CMK (cell line): ENCODE results near the gene NUDT10.
"Not testable (repeated sequence)": the region's sequence is repeated elsewhere in the genome, so short reads cannot be mapped to it uniquely, and the experiment has no call there.

Experiments used
- DNase-seq: peaks from one replicate; pipeline ENCODE4 v3.0.0-alpha.2; 2010; ENCODE audit warnings: low read depth

The NUDT10 gene

DNA sequence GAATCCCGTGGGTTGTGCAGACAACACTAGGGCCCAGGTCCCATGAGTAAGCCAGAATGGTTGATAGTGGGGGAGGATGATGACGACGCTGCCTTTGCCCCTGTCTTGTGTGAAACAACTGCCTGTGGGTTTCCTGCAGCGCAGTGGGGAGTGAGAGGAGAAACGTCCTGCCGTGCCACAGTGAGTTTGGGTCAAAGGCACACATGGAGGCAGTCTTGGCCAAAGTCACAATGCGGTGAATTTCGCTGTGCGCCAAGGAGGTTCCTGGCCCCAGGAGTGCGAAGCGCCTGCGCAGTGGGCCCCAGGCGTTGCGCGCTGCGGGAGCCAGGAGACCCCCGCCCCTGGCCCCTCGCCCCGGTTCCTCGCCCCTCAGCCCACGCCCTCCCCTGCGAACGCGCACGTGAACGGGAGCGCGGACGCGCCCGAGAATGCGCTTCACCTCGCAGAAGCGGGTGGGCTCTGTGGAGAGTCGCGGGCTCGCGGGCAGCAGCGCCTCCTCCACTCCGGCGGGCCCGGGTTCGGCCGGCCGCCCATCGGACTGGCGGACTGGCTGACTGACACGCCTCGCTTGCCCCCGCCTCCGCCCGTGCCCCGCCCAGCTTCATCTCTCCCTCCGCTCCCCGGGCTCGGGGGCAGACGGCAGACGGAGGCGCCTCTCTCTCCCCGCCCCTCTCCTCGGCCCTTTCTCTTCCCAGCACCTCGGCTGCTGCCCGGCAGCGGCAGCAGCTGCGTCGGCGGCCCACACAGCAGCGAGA lies at the start of gene NUDT10:
TSS of gene NUDT10 (plus strand) at position 635 of the 755 bp plus-strand sequence. CDS start 144 bp downstream, outside the sequence.
- no peak for DNase-seq

DNA sequence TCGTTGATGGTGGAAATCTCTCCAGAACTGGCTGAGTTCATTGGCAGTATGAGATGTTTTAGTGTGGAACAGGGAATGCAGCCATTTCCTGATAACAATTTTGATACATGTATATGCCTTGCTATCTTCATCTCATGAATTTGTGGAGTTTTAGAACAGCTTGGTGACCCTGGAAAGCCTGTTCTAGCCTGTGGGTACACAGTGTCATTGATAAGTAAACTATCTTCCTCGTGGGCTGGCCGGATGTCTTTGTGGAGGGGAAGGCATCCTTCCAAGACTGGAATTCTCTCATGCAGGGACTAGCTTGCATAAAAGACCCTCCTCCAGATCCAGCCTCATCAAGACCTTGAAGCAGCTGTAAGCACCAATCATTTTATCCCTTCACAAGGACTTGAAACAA lies 40.2 kb upstream of the NUDT10 start:
- no peak for DNase-seq

- no peak for DNase-seq
Measured at GRCh38 chrX:51296138-51296537, 36.5 kb upstream of the NUDT10 start.

DNA sequence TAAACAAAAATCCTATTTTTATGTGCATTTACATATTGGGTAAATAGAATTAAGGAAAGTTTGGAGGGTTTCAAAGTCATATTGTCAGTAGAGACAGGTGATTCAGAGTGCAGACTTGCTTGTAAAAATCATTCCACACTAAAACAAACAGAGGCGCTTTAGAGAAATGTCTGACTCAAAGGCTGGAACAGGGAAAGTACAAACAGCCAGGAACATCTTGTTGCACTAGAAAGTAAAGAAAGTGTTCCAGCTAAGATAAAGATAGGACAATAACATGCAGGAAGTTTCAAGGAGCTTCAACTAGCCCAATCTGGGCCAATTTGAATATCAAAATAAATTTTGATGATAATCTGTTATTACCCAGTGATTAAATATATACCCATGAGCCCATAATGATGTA lies 16.4 kb upstream of the NUDT10 start:
- no peak for DNase-seq

GRCh38 chrX:51332943-51333785 lies 542 bp downstream of the NUDT10 start:
- DNase-seq = not testable (repeated sequence)

DNA sequence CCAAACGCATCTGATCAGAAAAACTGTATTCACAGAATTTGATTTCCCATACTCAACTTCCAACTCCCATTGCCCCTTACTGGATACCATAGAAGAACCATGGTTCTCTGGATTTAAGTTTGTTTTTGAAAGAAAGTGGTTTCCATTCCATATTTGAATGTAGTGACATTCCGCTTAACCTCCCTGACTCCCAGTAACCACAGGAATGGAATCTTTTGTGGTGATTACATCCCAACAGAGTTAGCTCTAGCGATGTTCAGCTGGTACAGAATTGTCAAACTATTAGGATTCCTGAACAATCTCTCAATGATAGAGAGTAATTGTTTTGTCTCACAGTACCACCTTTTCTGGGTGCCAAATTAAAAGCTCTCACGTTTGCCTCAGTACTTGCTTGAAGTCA lies 1.7 kb downstream of the NUDT10 start:
- no peak for DNase-seq

DNA sequence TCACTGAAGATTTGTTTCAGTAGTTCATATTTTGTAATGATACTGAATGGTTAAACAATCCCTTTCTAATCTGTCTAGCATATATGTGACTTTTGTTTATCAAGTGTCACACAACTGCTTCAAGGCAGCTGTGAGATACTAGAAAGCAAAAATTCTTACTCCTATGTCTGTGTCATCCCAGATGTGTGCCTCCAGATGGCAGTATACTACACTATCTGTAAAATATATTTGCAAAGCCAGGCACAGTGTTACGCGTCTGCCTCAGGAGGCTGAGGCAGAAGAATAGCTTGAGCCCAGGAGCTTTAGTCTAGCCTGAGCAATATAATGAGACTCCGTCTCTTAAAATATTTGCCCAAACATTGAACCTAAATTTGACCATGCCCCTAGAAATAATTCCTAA lies 4.0 kb downstream of the NUDT10 start:
- DNase-seq = no peak

GRCh38 chrX:51361251-51361650 lies 28.6 kb downstream of the NUDT10 start:
- DNase-seq = no peak

DNA sequence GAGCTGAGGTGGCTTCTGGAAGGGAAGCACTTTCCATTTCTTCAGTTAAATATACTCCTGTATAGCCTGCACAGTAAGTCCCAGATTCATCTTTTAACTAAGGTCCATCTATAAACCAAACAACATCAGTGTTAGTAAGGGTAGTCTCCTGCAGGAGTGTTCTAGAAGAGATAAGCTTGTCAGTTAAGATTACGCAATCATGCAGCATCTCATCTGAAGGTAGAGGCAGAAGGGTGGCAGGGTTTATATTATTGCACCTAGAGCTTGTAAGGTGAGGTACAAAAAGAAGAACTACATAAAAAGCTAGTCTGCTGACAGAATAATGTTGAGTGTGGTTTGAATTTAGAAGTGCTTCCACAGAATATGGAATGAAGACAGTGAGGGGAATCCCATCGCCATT lies 44.0 kb downstream of the NUDT10 start:
- DNase-seq = no peak
